WTC11 (cell line): ENCODE results near the gene GDPD2. TPM values are rescaled to one million over a fixed set of nuclear protein-coding genes. Genes with fewer than 3 reads are reported as not detected.

Experiments
- ATAC-seq: fragments of 200-7000 bp; cut with Tn5 transposase; 2 replicates; pipeline ENCODE4 v1.10.0; 2021; ENCODE audit warnings: mild to moderate bottlenecking, moderate library complexity
- CTCF ChIA-PET: fragments of 300-600 bp; sonication (Branson Sonifier 250); formaldehyde crosslinking; loops from one replicate; lab custom pipeline; 2021; ENCODE audit warnings: antibody characterized with exemption; lab: Charles Lee
- POLR2A ChIA-PET: fragments of 350-600 bp; sonication (Branson Sonifier 250); formaldehyde crosslinking; loops from one replicate; lab custom pipeline; 2021; ENCODE audit warnings: antibody characterized with exemption; lab: Charles Lee
- DNase-seq: peaks from one replicate; pipeline ENCODE4 v3.0.0; 2021; ENCODE audit warnings: low spot score
- H3K27ac Mint-ChIP-seq: 2 replicates; pipeline ENCODE4 v1.8.0; 2021; ENCODE audit warnings: mixed read lengths
- H3K27me3 Mint-ChIP-seq: 2 replicates; pipeline ENCODE4 v1.8.0; 2021; ENCODE audit warnings: low read depth, mild to moderate bottlenecking, moderate library complexity, mixed read lengths
- H3K36me3 Mint-ChIP-seq: 2 replicates; pipeline ENCODE4 v1.8.0; 2021; ENCODE audit warnings: mixed read lengths
- H3K4me1 Mint-ChIP-seq: 2 replicates; pipeline ENCODE4 v1.8.0; 2022; ENCODE audit warnings: mixed read lengths
- H3K4me3 Mint-ChIP-seq: 2 replicates; pipeline ENCODE4 v1.8.0; 2021; ENCODE audit warnings: mild to moderate bottlenecking, moderate library complexity, mixed read lengths
- H3K9me3 Mint-ChIP-seq: 2 replicates; pipeline ENCODE4 v1.8.0; 2021; ENCODE audit warnings: mixed read lengths
- FOXJ3 ChIP-seq: sonication (generic); formaldehyde crosslinking; IDR thresholded peaks from 2 replicates; pipeline ENCODE4 v1.9.0; 2021; ENCODE audit warnings: missing genetic modification reagents, mild to moderate bottlenecking, borderline replicate concordance
- IRF2 ChIP-seq: sonication (generic); formaldehyde crosslinking; IDR thresholded peaks from 2 replicates; pipeline ENCODE4 v1.8.0; 2022; ENCODE audit warnings: low read depth, missing genetic modification reagents, borderline replicate concordance
- JAZF1 ChIP-seq: fragments of 250-450 bp; sonication (Bioruptor Pico); IDR thresholded peaks from 2 replicates; pipeline ENCODE4 v1.9.0; 2021; ENCODE audit warnings: moderate library complexity, mild to moderate bottlenecking, inconsistent platforms
- JUN ChIP-seq: sonication (generic); formaldehyde crosslinking; IDR thresholded peaks from 2 replicates; pipeline ENCODE4 v1.8.0; 2023; ENCODE audit warnings: mild to moderate bottlenecking, missing genetic modification reagents
- KAT7 ChIP-seq: sonication (generic); formaldehyde crosslinking; IDR thresholded peaks from 2 replicates; pipeline ENCODE4 v1.8.1; 2023; ENCODE audit warnings: missing genetic modification reagents, mild to moderate bottlenecking, borderline replicate concordance
- MXD4 ChIP-seq: fragments of 250-450 bp; sonication (Bioruptor Pico); IDR thresholded peaks from 2 replicates; pipeline ENCODE4 v1.8.0; 2021; ENCODE audit warnings: mild to moderate bottlenecking, moderate library complexity, borderline replicate concordance
- SMAD4 ChIP-seq: sonication (generic); formaldehyde crosslinking; IDR thresholded peaks from 2 replicates; pipeline ENCODE4 v1.8.0; 2022; ENCODE audit warnings: mild to moderate bottlenecking, missing genetic modification reagents
- ZNF121 ChIP-seq: sonication (generic); formaldehyde crosslinking; IDR thresholded peaks from 2 replicates; pipeline ENCODE4 v1.8.0; 2023; ENCODE audit warnings: missing genetic modification reagents
- ZNF263 ChIP-seq: sonication (generic); formaldehyde crosslinking; IDR thresholded peaks from 2 replicates; pipeline ENCODE4 v1.8.1; 2022; ENCODE audit warnings: low read depth, mild to moderate bottlenecking, moderate library complexity, missing genetic modification reagents
- ZNF396 ChIP-seq: fragments of 250-450 bp; sonication (Bioruptor Pico); IDR thresholded peaks from 2 replicates; pipeline ENCODE4 v1.8.0; 2021; ENCODE audit warnings: mild to moderate bottlenecking, moderate library complexity, borderline replicate concordance
- ZNF416 ChIP-seq: fragments of 250-450 bp; sonication (Bioruptor Pico); IDR thresholded peaks from 2 replicates; pipeline ENCODE4 v1.9.0; 2021; ENCODE audit warnings: mild to moderate bottlenecking, inconsistent platforms
- ZNF671 ChIP-seq: fragments of 250-450 bp; sonication (Bioruptor Pico); IDR thresholded peaks from 2 replicates; pipeline ENCODE4 v1.8.0; 2021; ENCODE audit warnings: mild to moderate bottlenecking
- total RNA-seq: library from RNA; stranded (reverse); gene quantifications from 3 replicates; pipeline ENCODE4 v1.2.3, GENCODE V29; 2021
- TF ChIP-seq, protein P1 (sequence below): sonication (generic); formaldehyde crosslinking; IDR thresholded peaks from 2 replicates; pipeline ENCODE4 v1.8.0; 2023; ENCODE audit warnings: missing genetic modification reagents, mild to moderate bottlenecking, borderline replicate concordance
- TF ChIP-seq, protein P2 (sequence below): sonication (generic); formaldehyde crosslinking; IDR thresholded peaks from 2 replicates; pipeline ENCODE4 v1.8.1; 2023; ENCODE audit warnings: mild to moderate bottlenecking, missing genetic modification reagents, moderate library complexity
- TF ChIP-seq, protein P3 (sequence below): fragments of 250-450 bp; sonication (Bioruptor Pico); conservative IDR thresholded peaks from 2 replicates; pipeline ENCODE4 v1.9.0; 2021; ENCODE audit warnings: mild to moderate bottlenecking
- TF ChIP-seq, protein P4 (sequence below): sonication (generic); formaldehyde crosslinking; IDR thresholded peaks from 2 replicates; pipeline ENCODE4 v1.8.0; 2022; ENCODE audit warnings: missing genetic modification reagents
- TF ChIP-seq, protein P5 (sequence below): fragments of 250-450 bp; sonication (Bioruptor Pico); IDR thresholded peaks from 2 replicates; pipeline ENCODE4 v1.9.0; 2021; ENCODE audit warnings: mild to moderate bottlenecking

The GDPD2 gene
- total RNA-seq, 1 experiment from 2014 or later: 7.0 TPM

DNA sequence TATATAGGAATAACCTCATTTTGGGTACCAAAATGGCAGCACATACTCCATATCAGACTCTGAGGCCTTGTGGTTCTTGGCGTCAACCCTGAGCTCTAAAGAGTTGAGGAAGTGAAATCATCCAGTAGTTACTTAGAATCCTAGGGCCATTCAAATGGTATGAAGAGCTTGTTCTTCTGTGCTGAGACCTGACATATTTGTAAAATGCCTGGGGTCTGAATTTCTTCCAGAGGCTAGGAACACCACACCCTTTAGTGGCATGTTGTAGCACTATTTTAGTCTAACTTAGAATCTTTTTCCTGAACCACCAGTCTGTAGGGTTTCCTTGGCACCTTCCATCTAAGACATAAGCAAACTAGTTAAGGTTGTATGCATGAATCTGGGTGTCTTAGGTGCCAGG is 18.1 kb upstream of the GDPD2 start (continued):
- TF ChIP-seq, protein P1, sequence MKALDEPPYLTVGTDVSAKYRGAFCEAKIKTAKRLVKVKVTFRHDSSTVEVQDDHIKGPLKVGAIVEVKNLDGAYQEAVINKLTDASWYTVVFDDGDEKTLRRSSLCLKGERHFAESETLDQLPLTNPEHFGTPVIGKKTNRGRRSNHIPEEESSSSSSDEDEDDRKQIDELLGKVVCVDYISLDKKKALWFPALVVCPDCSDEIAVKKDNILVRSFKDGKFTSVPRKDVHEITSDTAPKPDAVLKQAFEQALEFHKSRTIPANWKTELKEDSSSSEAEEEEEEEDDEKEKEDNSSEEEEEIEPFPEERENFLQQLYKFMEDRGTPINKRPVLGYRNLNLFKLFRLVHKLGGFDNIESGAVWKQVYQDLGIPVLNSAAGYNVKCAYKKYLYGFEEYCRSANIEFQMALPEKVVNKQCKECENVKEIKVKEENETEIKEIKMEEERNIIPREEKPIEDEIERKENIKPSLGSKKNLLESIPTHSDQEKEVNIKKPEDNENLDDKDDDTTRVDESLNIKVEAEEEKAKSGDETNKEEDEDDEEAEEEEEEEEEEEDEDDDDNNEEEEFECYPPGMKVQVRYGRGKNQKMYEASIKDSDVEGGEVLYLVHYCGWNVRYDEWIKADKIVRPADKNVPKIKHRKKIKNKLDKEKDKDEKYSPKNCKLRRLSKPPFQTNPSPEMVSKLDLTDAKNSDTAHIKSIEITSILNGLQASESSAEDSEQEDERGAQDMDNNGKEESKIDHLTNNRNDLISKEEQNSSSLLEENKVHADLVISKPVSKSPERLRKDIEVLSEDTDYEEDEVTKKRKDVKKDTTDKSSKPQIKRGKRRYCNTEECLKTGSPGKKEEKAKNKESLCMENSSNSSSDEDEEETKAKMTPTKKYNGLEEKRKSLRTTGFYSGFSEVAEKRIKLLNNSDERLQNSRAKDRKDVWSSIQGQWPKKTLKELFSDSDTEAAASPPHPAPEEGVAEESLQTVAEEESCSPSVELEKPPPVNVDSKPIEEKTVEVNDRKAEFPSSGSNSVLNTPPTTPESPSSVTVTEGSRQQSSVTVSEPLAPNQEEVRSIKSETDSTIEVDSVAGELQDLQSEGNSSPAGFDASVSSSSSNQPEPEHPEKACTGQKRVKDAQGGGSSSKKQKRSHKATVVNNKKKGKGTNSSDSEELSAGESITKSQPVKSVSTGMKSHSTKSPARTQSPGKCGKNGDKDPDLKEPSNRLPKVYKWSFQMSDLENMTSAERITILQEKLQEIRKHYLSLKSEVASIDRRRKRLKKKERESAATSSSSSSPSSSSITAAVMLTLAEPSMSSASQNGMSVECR: no peak
- TF ChIP-seq ZNF416 (CRISPR knock-in tag): no peak
- TF ChIP-seq, protein P2, sequence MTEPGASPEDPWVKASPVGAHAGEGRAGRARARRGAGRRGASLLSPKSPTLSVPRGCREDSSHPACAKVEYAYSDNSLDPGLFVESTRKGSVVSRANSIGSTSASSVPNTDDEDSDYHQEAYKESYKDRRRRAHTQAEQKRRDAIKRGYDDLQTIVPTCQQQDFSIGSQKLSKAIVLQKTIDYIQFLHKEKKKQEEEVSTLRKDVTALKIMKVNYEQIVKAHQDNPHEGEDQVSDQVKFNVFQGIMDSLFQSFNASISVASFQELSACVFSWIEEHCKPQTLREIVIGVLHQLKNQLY (CRISPR knock-in tag): no peak
- no peak for TF ChIP-seq ZNF121
- no peak for TF ChIP-seq ZNF671 (CRISPR knock-in tag)
- TF ChIP-seq MXD4 (CRISPR knock-in tag): no peak

DNA sequence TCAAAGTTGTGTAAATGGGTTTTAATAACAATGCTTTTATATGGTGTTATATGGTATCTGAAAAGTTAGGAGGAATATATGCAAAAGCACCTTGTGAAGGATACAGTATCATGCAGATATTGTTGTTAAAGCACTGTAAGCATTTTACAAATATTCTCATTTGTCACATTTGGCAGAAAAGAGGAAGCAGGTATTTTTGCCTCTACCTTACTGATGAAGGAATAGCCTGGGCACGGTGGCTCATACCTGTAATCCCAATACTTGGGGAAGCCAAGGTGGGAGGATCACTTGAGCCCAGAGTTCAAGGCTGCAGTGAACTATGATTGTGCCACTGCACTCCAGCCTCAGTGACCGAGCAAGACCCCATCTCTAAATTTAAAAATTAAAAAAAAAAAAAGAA is 12.2 kb upstream of the GDPD2 start:
- Mint-ChIP-seq H3K4me3 (no peak overlapping the region), H3K36me3 (peaks cover 20% of the 10 kb centered on the region), H3K9me3 (no peaks in the 10 kb centered on the region)
- ATAC-seq: no peak
- POLR2A ChIA-PET: no interaction called here
- TF ChIP-seq, protein P3, sequence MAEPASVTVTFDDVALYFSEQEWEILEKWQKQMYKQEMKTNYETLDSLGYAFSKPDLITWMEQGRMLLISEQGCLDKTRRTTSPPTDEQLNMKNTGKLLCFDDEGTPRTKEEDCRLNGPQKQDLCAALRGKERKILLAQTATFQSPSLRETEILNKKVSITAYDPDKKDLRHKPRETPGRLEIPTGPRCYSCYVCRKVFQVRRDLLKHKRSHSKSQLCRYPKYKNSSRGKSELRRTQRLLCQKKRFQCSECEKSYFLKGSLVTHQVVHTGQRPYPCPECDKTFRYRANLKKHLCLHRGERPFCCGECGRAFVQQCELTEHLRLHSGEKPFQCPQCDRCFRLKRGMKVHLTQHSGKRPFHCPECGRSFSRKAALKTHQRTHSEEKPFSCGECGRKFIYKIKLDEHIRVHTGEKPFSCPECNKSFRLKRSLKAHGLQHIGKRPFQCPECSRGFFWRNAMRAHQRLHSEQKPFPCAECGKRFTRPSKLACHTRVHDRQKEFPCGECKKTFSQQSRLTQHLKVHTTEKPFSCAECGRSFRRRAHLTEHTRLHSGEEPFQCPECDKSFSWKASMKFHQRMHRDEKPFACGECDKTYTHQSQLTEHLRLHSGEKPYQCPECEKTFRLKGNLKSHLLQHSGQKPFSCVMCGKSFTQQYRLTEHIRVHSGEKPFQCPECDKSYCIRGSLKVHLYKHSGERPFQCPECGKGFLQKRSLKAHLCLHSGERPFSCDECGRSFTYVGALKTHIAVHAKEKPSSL (CRISPR knock-in tag): no peak
- TF ChIP-seq JAZF1 (CRISPR knock-in tag): no peak
- TF ChIP-seq IRF2 (CRISPR knock-in tag): no peak
- TF ChIP-seq, protein P4, sequence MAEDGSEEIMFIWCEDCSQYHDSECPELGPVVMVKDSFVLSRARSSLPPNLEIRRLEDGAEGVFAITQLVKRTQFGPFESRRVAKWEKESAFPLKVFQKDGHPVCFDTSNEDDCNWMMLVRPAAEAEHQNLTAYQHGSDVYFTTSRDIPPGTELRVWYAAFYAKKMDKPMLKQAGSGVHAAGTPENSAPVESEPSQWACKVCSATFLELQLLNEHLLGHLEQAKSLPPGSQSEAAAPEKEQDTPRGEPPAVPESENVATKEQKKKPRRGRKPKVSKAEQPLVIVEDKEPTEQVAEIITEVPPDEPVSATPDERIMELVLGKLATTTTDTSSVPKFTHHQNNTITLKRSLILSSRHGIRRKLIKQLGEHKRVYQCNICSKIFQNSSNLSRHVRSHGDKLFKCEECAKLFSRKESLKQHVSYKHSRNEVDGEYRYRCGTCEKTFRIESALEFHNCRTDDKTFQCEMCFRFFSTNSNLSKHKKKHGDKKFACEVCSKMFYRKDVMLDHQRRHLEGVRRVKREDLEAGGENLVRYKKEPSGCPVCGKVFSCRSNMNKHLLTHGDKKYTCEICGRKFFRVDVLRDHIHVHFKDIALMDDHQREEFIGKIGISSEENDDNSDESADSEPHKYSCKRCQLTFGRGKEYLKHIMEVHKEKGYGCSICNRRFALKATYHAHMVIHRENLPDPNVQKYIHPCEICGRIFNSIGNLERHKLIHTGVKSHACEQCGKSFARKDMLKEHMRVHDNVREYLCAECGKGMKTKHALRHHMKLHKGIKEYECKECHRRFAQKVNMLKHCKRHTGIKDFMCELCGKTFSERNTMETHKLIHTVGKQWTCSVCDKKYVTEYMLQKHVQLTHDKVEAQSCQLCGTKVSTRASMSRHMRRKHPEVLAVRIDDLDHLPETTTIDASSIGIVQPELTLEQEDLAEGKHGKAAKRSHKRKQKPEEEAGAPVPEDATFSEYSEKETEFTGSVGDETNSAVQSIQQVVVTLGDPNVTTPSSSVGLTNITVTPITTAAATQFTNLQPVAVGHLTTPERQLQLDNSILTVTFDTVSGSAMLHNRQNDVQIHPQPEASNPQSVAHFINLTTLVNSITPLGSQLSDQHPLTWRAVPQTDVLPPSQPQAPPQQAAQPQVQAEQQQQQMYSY (CRISPR knock-in tag): no peak
- no peak for TF ChIP-seq ZNF263
- TF ChIP-seq SMAD4: no peak
- TF ChIP-seq FOXJ3 (CRISPR knock-in tag): no peak
- no peak for TF ChIP-seq KAT7 (CRISPR knock-in tag)
- TF ChIP-seq, protein P1: no peak
- TF ChIP-seq JUN (CRISPR knock-in tag): no peak
- no peak for TF ChIP-seq ZNF396 (CRISPR knock-in tag)
- TF ChIP-seq, protein P5, sequence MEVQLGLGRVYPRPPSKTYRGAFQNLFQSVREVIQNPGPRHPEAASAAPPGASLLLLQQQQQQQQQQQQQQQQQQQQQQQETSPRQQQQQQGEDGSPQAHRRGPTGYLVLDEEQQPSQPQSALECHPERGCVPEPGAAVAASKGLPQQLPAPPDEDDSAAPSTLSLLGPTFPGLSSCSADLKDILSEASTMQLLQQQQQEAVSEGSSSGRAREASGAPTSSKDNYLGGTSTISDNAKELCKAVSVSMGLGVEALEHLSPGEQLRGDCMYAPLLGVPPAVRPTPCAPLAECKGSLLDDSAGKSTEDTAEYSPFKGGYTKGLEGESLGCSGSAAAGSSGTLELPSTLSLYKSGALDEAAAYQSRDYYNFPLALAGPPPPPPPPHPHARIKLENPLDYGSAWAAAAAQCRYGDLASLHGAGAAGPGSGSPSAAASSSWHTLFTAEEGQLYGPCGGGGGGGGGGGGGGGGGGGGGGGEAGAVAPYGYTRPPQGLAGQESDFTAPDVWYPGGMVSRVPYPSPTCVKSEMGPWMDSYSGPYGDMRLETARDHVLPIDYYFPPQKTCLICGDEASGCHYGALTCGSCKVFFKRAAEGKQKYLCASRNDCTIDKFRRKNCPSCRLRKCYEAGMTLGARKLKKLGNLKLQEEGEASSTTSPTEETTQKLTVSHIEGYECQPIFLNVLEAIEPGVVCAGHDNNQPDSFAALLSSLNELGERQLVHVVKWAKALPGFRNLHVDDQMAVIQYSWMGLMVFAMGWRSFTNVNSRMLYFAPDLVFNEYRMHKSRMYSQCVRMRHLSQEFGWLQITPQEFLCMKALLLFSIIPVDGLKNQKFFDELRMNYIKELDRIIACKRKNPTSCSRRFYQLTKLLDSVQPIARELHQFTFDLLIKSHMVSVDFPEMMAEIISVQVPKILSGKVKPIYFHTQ: no peak
- TF ChIP-seq, all 79 proteins: peak for 0
- CTCF ChIA-PET: no interaction called here
- Mint-ChIP-seq H3K27ac (no peak overlapping the region), H3K4me1 (no peaks in the 10 kb centered on the region), H3K27me3 (no peaks in the 10 kb centered on the region)
- DNase-seq: no peak
